ENCODE measurements around the gene RXFP2.

The RXFP2 gene, protein sequence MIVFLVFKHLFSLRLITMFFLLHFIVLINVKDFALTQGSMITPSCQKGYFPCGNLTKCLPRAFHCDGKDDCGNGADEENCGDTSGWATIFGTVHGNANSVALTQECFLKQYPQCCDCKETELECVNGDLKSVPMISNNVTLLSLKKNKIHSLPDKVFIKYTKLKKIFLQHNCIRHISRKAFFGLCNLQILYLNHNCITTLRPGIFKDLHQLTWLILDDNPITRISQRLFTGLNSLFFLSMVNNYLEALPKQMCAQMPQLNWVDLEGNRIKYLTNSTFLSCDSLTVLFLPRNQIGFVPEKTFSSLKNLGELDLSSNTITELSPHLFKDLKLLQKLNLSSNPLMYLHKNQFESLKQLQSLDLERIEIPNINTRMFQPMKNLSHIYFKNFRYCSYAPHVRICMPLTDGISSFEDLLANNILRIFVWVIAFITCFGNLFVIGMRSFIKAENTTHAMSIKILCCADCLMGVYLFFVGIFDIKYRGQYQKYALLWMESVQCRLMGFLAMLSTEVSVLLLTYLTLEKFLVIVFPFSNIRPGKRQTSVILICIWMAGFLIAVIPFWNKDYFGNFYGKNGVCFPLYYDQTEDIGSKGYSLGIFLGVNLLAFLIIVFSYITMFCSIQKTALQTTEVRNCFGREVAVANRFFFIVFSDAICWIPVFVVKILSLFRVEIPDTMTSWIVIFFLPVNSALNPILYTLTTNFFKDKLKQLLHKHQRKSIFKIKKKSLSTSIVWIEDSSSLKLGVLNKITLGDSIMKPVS

DNA sequence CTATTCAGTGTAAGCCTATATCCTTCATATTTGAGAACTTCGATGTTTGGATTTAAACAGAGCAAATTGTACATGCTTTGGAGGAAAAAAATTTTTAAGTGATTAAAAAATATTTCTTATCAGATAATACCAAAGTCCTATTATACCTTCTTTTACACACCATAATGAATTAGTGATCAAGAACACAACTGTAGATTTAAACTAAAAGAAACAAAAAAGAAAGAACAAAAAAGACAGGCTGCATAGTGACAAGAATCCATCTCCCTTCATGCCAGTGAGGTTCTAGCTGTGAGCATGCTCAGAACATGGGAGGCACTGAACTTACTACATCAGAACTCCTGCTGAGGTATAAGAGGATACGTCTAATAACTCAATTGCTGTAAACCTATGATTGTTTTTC, at the start of gene RXFP2:
Gene RXFP2, plus strand, starts transcription at position 301 of the 400 bp plus-strand sequence. Its CDS starts 87 bp downstream, at position 388.
- DNase-seq: no peak

DNA sequence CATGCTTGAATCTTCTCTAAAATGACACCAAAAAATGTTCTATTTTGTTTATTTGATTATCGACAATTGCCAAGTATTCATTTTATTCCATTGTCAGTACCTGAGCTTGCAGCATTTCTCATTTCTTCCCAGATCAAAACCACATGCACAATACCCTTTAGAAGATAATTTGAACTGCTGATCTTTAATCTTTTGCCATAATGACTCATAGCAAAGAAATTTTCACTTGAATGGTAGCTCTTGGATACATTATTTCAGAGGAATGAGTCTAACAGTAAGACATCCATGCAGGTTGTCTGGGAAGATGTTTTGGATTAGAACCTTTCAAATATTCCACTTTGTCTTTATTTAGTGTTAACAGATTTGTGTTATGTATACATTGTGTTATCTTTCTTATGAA, 42.0 kb upstream of the RXFP2 start:
- DNase-seq: no peak

DNA sequence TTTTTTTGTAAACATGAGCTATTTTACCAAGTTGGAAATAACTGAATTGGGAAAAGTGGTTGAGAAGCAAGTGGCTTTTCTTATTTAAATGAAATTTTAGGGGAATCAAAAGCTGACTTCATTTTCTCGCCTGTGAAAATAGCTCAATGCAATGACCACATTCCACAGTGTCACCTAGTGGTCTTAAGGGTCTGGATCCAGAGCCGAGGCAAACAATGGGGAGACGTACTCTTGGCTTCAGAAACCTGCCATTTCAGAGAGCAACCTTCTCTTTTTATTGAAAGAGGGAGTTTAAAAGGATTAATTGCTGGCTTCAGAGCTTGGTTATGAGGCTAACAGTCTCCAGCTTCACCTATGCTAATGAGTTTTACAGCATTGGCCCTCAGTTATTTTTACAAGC, 39.7 kb upstream of the RXFP2 start:
- DNase-seq: no peak

DNA sequence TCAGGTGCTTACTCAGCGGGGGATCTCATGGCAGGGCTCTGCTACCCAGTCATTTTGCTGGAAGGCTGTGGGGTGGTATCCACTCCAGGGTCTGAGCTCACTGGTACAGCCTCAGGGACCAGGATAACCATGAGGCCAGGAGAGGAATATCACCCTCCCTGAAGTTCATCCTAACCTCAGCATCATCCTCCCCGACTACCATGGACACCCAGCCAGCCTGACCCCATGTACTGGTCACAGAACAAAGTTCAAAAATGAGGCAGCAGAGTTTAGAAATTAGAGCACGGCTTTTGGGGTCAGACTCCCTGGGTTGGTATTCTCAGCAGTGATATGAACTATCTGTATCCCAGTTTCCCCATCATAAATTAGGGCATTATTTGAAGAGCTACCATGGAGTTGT, 35.5 kb upstream of the RXFP2 start:
- no peak for DNase-seq

DNA sequence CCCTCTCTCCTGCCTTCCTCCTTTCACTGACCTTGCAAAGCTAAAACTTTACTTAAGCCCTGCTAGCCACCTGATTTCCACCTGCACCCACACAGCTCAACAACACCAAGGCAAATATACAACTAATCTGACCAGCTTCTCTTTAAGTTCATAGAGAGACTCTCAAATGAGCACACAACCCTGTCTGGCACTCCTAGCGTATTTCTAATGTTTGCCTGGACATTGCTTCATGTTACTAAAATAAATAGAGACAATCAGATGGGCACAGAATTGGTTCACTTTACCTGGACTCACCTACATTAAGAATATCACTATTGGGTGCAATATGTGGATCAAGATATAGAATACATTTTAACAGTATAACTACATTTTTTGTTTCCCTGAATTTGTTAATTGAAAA, 33.2 kb upstream of the RXFP2 start:
- DNase-seq: no peak

DNA sequence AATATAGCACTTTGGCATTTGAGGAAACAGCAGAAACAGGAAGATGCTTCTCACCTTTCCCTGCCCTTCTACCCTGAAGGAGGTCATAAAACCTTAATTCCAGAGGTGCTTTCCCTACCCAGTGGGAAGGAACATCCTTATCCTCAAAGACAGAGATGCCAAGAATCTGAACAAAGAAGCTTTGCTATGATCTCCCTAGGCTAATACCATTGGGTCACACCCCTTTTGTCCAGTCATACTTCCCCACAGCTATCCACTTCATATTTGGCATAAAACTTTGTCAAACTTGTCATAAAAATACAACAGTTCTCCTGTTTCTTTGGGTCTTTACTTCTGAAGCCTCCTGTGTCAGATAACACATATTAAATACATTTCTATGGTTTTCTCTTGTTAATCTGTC, 21.7 kb upstream of the RXFP2 start:
- no peak for DNase-seq

DNA sequence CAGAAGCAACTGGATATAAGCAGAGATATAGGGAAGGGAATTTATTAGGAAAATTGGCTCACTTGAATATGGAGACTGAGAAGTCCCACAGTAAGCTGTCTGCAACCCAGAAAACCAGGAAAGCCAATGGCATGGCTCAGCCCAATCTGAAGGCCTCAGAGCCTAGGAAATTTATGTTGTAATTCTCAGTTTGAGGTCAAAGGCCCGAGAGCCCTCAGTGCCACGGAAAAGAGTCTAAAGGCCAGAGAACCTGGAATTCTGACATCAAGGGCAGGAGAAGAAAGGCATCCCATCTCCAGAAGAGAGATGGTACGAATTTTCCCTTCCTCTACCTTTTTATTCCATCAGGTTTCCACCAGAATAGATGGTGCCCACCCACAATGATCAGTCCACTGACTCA, 20.1 kb upstream of the RXFP2 start:
- no peak for DNase-seq

DNA sequence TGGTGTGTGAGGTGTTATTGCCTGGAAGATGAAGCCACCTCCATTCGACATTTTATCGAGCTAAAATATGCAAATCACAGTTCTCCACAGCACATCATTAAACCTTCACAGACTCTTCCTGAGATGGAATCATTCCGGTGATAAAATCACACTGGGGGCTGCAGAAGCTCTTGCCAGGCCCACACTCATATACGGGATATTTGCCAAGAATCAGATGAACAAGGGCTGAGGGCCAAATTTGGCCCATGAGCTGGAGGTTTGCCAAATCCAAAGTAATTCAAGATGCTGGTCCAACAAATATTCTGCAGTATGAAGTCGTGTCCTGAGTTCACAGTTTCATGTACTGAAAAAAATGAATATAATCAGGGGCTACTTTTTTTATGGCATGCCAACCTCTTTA, 16.7 kb upstream of the RXFP2 start:
- no peak for DNase-seq

DNA sequence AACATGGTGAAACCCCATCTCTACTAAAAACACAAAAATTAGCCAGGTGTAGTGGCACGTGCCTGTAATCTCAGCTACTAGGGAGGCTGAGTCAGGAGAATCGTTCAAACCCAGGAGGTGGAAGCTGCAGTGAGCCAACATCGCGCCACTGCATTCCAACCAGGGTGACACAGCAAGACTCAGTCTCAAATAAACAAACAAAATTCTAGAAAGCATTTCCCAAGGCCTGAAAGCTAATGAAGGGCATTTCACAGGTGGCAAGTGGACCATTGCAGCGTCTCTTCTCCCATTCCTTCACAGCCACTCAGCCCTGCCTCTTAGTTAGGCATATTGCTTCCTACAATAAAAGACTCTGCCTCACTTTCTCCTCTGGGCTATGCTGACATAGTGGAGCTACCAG, 13.5 kb upstream of the RXFP2 start:
- no peak for DNase-seq

DNA sequence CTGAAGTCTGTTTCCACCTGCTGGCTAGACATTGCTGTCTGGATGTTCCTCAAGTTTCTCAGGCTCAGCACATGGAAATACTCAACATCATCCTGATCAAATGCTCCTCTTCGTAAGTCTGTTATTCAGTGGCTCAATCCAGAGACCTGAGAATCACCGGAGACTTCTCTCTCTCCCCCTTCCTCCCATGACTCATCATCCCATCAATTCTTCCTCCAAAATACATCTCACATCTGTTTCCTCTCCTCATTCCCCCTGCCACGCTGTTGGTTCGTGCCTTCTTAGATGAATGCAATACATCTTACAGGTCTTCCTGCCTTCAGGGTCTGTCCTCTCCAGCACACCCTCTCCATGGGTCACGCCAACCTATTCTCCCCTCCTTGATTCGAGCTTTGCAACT, 7.4 kb upstream of the RXFP2 start:
- DNase-seq: no peak

DNA sequence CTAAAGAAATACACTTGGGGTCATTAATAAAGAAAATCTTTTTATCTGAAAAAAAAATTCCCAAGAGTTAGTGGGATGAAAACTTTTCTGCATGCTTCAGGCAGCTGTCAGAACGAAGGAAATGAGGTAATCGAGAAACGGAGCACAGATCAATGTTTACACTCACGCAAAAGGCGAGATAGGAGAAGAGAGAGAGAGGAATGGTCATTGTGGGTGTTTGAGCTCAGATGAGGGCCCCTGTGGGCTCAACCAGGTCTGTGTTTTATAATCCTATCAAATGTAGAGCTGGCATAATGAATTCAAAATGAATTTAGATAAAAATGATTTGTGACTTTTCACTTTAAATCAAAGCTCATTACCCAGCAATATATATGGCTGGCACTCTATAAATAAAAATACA, 6.3 kb upstream of the RXFP2 start:
- DNase-seq: no peak

DNA sequence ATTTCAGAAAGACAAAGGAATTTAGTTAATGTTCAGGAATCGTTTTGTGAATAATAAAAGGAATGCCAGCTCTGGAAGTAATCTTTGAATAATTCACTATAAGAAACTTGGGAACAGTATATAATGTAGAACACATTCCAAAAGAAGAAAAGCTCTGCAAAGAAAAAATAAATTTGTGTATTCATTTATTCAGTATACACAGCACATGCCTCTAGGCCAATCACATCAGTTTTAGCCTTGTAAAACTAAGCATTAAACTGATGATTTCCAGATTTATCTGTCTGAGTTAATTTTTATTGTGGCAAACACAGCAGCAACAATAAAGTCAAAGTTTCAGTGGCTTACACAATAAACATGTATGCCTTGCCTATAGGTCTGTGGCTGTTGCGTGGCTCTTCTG, 5.7 kb upstream of the RXFP2 start:
- no peak for DNase-seq

DNA sequence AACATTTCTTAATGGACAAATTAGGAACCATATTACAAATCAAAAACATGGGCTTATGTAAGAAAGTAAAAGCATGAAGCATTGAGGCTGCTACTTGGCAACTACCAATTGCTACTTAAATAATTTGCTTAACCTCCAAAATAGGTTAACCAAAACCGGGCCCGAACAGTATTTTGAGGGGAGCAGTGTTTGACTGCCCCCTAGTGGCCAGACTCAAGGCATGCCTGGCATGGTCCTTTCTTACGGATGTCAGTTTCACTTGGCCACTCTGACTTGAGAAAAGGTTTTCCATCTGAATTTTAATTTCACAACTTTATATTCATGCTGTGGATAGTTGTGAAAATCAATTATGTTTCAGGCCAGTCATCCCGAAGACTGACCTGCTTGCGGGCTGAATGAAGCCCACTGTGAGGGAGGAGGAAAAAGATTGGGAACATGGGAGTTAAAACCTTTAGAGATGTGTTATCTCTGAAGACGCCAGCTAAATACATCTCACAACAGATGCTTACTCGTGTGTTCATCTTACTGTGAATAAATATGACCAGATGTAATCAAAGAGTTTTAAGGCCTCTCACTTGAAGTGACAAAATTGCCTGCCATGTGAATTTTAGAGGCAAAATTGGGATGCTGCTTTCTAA, 2.9 kb downstream of the RXFP2 start:
- DNase-seq: peak; percentile 55

DNA sequence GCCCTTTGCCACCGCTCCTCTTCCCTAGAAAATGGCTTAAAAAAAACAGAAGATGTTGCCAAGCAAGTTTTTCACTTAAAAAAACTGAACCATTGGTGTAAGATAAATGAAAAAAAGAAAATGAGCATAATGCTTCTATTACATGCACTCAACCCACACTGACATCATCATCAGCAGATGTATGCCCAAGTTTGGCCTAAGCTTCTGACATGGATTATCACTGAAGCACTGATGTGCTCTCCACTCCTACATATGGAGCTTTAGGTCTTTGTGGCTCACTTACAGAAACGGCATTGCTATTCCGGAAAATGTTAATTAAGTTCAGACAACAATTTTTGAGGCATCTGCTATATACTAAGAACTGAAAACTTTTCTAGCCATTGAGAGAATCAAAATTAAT, 8.0 kb downstream of the RXFP2 start:
- DNase-seq: no peak

DNA sequence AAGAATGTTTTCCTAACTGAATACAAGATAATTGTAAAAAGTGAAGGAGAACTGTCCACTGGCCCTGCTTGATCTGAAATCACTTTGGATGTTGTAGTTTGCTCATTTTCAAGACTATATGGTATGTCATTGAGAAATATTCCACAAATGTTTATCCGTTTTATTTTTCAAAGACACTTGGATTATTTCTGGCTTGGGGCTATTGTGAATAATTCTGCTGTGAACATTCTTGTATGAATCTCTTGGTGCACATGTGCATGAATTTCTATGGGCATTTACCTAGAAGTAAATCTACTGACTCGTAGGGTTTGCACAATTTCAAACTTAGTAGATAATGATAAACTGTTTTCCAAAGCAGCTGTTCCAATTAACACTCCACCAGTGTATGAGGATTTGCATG, 8.6 kb downstream of the RXFP2 start:
- DNase-seq: no peak

DNA sequence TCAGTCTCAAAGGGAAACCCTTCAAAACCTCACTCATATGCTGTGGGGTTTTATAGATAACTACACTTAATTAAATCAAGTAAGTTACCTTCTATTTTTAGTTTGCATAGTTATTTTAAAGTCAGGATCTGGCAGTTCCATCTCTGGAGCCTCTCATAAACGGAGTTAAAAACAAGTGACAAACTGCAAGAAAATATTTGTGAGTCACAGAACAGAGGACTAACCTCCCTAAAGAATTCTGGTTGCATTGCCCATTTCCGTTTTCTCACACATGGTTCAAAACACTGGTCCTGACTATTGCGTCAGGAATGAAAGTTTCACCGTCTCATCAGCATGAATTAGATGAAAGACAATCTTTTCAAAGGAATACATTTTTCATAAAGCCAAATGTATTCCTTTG, 10.6 kb downstream of the RXFP2 start:
- DNase-seq: no peak

DNA sequence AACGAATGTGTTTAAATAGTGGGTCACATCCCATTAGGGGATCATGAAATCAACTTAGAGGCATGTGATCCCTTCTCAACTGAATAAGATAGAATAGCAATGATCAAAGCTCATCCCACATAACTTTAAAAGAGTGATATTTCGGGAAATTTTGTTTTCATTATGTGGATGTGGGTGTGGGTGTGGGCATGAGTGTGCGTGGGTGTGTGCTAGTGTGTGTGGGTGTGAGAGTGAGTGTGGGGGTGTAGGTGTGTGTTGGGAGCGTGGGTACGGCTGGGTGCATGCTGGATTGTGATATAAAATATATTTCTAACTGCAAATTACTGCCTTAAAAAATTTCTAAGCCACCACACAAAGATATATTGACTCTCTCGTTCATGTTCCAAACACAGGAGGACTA, 15.9 kb downstream of the RXFP2 start:
- DNase-seq: no peak

DNA sequence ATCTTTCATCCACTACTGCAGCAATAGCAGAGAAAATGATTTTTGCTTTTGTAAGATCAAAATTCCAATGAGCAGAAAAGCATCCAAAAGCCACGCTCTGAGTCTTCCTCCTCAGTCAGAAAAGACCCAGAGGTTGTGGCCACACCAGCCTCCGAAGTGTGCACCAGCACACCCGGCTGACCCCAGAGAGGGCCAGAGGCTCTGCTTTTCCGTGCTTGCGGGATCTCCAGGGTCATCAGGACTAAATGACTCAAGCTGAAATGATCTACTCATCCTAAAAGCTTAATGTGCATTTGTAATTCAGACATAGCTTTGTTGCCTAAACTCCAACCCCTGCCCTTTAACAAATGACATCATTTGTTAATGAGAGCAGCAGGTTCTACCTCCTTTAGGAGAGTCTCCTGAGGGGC, 16.5 kb downstream of the RXFP2 start:
- DNase-seq: no peak

DNA sequence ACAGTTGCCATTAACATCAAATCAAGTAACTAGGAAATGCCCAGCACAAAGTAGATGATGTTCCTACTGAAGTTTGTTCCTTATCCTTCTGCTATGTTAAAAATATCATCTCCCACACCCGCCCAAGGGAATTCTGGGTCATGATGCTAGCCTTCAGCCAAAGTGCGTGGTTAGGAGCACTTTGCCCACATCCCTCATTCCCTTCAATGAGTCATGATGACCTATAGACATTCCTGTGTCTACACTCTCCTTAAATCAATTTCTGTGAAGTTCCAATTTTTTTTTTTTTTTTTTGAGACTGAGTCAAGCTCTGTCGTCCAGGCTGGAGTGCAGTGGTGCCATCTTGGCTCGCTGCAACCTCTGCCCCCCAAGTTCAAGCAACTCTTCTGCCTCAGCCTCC, 17.0 kb downstream of the RXFP2 start:
- no peak for DNase-seq

DNA sequence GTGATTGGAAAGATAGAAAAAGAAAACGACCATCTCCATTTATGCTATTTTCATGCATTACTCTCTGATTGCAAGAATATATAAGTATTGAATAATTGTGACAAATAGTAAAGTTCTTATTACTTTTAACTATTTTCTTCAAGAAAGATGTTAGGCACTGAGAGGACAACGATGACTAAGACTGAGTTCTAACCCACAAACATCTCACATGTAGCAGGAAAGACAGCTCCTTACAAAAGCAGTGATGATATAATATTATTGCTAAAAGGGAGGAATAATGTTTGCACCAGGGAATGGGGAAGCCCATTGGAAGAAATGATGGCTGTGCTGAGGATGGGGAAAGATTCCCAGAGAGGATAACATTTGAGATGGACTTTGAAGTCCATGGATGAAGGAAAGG, 22.6 kb downstream of the RXFP2 start:
- DNase-seq: no peak

DNA sequence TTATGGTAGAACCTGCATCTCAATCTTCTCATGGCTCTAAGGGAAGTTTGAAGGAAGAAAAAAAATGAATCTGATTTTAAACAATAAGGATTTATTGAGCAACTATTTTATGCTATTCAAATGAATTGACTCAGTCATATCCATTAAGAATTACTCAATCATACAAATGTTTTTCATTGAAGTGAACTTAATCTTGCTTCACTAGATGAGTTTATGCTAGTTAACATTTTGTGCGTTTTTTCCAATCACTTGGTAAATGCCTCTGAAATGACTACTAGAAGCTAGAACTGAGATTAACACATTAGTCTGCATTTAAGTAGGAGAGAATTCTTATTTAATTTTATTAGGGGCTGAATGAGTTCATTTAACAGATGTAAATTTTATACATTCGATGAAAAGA, 25.2 kb downstream of the RXFP2 start:
- no peak for DNase-seq

DNA sequence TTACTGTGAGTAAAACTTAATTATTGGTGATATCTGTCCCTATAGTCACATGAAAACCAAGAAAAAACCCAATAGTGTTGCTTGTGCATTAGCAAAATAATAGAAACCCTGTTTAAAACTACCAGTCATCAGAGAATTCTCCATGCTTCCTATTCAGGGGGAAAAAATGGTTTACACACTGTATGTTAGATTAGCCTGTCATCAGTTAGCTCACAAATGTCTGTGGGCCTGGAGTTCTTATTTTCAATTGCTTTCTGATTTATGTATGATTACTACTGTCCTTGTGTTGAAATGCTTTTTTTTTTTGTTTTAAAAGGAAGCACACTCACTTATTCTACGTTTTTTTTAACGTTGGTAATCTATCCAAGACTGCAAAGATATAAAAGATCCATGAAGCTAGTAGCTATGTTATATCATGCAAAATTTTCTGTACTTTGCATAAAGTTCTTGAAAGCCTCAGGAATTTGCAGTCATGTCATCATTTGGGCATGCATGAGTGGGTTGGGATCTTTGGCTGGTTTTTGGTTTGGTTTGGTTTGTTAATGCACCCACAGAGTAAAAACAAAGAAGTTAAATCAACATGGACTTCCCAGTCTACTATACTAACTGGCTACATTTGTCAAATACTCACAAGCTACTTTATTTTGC, 25.9 kb downstream of the RXFP2 start:
- DNase-seq: no peak

DNA sequence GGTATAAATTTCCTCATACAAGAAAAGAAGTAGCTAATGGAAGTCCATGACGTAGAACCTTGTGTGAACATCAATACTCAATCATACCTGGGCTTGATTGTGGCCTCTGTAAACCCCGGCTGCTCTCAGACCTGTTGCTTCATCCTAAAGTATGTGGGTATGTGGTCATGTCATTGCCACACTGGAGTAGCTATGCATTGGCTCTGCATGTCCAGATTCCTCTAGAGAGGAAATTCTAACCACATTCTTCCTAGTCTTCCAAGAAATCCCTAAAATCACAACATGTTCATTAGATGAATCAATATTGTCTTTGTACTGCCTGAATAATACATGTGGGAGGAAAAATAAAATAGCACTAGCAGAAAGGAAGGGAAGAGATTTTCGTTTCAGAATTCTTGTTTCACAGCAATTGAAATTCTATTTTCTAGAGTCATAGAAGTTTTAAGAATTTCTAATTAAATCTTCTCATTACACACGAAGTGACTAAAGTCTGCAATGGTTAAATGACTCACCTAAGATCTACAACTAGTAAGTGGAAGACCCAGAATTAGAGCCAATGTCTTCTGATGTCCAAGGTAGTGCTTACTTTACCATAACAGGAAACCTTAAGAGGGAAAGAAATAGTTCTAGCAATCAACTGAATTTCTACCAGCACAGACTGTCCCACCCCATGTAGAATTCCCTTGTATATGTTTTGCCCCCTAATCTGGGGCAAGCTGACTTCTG, 28.0 kb downstream of the RXFP2 start:
- DNase-seq: no peak

All from KG1 (cell line).